ENCODE data around the gene RPS10.
A peak's percentile ranks its signal among the peaks of the same experiment; 100 is the strongest.
"Not testable (repeated sequence)": the region's sequence is repeated elsewhere in the genome, so short reads cannot be mapped to it uniquely, and the experiment has no call there.

The RPS10 gene

DNA sequence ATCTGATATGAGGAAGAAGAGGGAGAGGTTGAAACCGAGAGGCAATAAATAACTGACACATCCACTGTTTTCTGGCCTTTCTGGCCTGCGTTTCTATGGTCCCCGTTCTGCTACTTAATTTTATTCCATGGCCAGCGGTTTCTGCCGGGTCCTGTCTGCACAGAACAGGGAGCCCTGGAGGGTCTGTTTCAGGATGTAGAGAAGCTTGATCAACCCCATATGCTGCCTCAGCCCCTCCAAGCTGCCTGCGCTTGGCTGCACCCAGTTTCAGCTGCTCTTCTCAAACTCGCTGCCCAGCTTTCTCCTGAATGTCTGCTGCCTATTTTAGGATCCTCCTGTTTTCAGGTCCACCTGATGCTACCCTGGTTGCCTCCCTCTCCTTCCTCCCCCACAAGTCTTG, 21.5 kb upstream of the RPS10 start:
- no peak for DNase-seq

DNA sequence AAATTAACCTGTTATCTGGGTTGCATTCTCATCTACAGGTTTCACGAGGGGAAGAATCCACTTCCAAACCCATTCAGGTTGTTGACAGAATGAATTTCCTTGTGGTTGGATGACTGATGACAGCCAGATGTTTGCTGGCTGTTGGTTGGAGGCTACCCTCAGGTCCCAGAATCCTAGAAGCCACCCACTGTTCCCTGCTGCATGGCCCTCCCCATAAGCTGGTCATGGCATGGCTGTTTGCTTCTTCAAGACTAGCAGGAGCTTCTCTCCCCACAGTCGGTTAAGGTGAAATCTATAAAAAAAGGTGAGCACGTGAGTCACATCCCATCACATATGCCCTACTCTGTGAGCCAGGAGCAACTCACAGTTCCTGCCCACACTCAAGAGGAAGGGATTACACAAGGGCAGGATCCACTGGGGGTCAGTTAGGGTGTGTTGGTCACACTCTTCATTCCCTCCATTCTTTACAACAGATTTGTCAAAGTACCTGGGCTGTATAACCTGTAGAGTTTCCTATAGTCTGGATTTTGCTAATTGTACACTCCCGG, 19.5 kb upstream of the RPS10 start:
- DNase-seq, result no peak

DNA sequence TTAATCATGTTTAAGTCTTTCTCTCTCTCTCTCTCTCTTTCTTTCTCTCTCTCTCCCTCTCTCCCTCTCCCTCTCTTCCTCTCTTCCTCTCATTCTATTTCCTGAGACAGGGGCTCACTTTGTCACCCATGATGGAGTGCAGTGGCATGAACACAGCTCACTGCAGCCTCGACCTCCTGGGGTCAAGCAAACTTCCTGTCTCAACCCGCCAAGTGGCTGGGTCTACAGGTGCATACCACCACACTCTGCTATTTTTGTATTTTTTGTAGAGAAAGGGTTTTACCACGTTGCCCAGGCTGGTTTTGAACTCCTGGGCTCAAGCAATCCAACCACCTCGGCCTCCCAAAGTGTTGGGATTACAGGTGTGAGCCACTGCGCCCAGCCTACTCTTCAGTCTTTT, 15.7 kb upstream of the RPS10 start:
- DNase-seq, result no peak

DNA sequence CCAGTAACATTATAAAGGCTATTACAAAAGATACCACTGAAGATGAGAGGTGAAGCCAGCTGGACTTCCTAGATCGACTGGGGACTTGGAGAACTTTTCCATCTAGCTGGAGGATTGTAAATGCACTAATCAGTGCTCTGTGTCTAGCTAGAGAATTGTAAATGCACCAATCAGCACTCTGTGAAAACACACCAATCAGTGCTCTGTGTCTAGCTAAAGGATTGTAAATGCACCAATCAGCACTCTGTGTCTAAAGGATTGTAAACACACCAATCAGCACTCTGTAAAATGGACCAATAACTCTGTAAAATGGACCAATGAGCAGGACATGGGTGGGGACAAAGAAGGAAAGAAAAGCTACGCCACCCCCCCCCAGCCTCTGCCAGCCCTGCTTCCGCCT, 13.6 kb upstream of the RPS10 start:
- DNase-seq, result no peak

DNA sequence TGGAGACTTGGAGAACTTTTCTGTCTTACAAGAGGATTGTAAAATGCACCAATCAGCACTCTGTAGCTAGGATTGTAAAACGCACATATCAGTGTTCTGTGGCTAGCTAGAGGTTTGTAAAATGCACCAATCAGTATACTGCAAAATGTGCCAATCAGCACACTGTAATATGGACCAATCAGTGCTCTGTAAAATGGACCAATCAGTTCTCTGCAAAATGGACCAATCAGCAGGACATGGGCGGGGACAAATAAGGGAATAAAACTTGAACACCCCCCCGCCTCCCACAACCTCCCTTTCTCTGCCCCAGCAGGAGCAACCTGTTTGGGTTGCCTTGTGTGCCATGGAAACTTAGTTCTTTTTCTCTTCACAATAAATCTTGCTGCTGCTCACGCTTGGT, 12.8 kb upstream of the RPS10 start:
- no peak for DNase-seq

DNA sequence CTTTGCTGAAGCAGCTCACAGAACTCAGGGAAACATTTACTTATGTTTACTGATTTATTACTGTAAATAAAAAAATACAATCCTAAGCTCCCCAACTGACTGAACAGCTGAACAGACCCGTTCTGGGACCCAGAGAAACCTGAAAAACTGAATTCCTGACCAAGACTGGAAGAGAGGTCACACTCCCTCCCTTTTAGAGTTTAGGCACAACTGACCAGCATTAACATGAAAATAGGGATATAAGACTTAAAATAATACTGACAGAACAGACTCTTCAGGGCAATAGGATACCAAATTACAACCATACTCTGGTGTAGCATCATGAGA, 11.7 kb upstream of the RPS10 start:
- DNase-seq, result no peak

DNA sequence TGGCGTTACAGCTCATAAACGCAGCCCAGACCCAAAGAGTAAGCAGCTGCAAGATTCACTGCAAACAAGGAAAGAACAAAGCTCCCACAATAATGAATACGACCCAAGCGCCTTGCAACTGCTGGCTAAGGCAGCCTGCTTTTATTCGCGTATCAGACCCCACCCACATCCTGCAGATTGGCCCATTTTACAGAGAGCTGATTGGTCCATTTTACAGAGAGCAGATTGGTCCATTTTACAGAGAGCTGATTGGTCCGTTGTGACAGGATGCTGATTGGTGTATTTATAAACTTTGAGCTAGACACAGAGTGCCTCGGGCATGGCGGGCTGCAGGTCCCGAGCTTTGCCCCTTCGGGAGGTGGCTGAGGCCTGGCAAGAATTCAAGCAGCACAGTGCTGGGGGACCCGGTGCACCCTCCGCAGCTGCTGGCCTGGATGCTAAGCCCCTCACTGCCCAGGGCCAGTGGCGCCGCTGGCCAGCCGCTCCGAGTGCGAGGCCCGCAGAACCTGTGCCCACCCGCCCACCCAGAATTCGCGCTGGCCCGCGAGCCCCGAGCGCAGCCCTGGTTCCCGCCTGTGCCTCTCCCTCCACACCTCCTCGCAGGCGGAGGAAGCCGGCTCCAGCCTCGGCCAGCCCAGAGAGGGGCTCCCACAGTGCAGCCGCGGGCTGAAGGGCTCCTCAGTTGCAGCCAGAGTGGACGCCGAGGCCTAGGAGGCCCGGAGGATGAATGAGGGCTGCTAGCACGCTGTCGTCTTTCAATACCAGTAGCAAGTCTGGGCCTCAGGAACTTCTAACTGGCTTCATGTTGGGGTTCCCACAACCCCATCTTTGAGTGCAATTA, 11.2 kb upstream of the RPS10 start:
- no peak for DNase-seq

DNA sequence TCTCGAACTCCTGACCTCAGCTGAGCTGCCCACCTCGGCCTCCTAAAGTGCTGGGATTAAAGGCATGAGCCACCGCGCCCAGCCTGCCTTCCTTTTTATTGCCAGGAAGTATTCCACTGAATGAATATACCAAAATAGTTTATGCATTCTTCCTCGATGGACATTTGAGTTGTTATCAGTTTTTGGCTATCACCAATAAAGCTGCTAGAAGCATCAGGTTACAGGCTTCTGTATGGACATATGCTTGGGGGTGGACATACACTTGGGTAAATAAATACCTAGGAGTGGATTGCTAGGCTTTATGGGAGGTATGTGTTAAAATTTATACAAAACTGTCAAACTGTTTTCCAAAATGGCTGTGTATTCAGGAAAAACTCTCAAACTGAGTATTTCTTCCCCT, 10.0 kb upstream of the RPS10 start:
- DNase-seq, result no peak

DNA sequence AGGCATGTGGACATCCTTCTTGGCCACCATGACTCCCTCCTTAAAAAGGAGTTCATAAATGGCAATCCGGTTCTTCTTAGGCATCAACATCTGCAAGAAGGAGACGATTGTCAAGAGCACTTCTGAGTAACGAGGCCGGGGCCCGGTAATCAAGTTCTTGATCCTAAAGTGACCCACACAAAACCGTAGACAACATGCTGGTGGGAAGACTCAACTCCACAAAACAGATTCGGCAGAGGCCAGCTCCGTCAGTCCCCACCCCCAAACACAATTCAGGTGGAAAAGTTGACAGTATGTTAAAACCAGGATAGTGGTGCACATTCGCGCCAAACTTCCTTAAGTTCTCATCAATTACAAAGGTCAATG, 754 bp downstream of the RPS10 start:
- no peak for DNase-seq

DNA sequence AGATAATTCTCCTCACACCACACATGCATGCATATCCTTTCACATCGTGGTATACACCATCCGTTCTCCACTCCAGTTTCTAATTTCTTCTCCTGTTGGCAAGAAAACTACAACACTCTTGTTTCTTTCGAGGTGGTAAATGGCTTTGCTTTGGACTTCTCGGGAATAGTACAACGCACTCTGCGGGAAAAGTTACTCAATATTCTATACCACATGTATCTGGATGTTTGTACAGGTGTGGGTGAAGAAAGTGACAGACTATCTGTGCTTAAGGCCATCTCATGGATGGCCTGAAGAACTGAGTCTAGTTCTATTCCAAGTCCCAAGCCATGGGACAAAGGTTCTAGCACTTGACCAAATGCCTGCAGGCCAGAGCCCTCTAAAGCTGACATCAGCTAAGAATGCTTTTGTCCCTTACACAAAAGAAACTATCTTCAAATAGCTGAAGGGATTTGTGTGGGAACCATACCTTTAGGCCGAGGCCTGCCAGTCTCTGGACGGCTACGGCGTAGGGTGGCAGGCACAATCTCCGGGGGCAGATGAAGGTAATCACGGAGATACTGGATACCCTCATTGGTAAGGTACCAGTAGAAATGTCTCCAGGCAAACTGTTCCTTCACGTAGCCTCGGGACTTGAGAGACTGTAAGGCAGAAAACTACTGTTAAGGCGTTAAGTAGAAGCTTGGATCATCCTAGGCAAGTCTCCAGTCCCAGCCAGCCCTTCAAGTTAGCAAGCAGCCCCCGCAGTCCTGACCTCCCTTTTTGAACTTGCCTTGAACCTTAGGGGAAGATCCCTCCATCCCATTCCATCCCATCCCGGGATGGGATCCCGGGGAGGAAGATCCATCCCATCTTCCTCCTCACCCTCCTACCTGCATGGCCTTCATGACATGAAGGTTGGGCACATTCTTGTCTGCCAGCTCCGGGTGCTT, 1.4 kb downstream of the RPS10 start:
- DNase-seq, result no peak

DNA sequence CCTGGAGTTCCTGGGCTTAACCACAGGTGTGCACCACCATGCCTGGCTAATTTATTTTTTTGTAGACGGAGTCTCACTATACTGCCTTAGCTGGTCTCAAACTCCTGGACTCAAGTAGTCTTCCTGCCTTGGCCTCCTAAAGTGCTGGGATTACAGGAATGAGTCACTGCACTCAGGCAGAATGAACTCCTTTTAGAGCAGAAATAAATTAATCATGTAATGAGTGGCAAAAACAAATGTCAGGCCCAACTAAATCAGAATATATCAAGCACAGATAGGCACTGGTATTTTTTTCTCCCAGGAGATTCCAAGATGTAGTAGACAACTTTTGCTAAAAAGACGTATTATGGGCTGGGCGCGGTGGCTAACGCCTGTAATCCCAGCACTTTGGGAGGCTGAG, 2.6 kb downstream of the RPS10 start:
- no peak for DNase-seq

DNA sequence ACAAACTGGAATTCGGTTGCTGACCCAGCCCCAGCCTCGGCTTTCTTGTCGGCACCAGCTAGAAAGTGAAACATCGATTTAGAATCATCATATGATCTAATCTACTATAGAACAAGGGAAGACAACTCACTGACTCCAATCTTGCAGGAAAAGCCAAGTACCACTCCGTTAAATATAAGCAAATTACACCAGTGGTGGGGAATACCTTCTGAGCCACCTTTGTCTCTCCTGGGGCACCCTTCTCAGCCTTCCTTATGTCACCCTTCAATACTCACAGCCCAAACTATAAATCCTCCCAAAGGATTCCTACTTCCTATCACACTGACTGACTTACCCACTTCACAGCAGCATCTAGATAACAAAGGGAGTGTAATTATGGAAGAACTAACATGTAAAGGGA, 7.5 kb downstream of the RPS10 start:
- DNase-seq, result no peak

DNA sequence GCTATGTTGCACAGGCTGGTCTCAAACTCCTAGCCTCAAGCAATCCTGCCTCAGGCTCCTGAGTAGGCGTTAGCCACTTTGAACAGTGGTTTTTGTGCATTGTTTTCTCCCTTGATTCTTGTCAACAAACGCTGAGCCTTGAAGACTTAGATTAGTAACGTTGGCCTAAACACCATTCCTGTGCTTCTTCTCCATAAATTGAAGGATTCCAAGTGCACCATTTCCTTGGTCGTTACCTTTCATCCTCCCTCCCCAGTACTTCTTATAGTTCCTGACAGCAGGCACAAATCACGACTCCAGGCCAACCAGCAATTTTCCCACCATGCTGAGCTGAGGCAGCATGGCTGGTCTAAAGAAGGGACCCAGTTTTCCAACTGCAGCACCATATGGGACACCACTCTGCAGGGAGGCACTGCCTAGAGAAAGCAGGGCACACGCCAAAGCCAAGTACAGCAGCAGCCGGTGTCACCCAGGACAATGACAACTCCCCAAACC, 8.9 kb downstream of the RPS10 start:
- DNase-seq, result no peak

DNA sequence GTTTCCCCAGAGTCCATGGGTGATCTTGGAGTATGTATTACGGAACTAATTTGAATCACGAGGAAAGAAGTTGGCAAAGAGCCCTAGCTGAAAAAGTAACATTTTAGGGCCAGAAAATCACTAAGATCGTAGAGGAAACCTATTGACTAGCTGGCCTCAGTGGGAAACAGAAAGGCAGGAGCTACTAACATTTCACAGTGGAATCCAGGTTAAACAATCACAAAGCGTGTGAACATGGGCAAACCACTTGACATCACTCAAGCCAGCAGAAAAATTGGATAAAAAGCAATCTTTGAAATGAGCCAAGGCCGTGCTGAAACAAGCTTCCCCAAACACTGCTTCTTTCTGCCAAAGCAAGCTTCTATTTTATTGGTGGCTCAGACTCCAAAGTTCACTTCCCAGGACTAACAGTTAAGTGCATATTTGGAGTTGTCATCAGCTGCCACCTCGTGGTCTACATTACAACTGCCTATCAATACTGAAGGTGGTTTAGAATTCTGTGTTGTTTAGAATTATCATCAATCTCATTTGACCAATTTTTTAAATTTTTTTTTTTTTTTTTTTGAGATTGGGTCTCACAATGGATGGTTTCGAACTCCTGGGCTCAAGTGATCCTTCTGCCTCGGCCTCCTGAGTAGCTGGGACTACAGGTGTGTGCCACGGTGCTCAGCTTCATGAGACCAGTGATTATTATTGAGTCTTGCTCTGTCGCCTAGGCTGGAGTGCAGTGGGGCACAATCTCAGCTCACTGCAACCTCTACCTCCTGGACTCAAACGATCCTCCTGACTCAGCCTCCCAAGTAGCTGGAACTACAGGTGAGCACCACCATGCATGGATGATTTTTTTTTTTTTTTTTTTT, 10.6 kb downstream of the RPS10 start:
- peak; percentile 90 to 93 for DNase-seq

DNA sequence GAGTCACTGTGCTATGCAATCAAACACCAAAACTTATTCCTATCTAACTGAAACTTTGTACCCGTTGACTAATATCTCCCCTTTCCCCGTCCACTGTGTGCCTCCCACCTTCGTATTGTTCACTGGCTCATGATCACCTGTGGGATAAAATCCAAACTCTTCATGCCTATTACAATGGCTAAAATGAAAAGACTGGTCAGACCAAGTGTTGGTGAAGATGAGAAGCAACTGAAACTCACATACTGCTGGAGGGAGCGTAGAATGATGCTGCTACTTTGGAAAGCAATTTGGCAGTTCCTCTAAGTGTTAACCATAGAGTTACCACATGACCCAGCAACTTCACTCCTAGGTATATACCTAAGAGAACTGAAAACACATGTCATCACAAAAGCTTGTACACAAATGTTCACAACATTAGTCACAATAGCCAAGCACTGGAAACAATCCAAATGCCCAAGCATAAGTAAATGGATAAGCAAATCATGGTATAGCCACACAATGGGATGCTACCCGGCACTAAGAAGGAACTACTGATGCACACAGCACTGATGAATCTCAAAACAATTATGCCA, 13.1 kb downstream of the RPS10 start:
- DNase-seq, result no peak

DNA sequence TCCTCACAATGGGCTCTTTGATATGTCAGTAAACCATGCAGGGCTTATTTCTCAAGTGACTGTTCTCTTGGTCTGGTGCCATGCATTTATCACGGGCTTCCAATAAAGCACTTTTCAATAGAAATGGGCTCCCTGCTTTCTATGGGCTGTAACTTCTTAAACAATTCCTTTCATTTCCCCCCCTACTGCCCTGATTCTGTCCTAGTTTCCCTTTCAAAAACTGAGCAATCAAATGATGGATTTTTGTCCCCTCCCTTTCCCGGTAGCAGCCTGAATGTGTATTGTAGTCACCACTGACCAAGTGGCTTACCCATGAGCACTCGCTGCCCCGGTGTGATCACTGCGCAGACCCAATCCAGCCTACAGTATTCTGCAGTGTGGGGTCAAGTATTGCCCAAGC, 13.9 kb downstream of the RPS10 start:
- no peak for DNase-seq

DNA sequence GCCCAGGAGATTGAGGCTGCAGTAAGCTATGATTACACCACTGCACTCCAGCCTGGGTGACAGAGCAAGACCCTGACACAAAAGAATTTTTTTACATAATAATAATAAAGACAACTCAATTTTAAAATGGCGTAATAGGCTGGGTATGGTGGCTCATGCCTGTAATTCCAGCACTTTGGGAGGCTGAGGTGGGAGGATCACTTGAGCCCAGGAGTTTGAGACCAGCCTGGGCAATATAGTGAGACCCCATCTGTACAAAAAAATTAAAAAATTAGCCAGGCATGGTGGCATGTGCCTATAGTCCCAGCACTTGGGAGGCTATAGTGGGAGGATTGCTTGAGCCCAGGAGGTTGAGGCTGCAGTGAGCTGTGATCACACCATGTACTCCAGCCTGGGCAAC, 18.0 kb downstream of the RPS10 start:
- DNase-seq, result not testable (repeated sequence)

DNA sequence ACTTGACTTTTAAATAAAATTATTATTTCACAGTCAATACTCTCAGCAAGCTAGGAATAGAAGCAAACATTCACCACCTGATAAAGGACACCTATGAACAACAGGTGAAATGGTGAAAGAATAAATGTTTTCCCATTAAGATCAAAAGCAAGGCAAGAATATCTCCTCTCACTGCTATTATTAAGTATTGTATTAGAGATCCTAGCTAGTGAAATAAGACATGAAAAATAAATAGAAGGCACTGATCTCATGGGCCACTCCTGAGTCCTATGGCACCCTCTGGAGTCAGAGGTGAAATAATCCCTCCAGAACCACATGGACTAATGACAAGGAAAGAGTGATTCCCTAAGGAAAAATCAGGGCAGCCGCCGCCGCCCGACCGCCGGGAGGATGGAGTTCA, 29.4 kb downstream of the RPS10 start:
- DNase-seq, result no peak

DNA sequence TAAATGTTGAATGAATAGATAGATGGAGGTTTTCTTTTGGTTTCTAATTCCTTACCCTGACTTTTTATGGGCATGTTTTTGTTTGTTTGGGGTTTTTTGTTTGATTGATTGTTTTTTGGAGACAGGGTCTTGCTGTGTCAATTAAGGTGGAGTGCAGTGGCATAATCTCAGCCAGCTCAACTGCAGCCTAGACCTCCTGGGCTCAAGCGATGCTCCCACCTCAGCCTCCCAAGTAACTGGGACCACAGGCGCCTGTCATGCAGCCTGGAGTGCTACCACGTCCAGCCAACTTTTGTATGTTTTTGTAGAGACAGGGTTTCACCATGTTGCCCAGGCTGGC, 31.9 kb downstream of the RPS10 start:
- DNase-seq, result no peak

DNA sequence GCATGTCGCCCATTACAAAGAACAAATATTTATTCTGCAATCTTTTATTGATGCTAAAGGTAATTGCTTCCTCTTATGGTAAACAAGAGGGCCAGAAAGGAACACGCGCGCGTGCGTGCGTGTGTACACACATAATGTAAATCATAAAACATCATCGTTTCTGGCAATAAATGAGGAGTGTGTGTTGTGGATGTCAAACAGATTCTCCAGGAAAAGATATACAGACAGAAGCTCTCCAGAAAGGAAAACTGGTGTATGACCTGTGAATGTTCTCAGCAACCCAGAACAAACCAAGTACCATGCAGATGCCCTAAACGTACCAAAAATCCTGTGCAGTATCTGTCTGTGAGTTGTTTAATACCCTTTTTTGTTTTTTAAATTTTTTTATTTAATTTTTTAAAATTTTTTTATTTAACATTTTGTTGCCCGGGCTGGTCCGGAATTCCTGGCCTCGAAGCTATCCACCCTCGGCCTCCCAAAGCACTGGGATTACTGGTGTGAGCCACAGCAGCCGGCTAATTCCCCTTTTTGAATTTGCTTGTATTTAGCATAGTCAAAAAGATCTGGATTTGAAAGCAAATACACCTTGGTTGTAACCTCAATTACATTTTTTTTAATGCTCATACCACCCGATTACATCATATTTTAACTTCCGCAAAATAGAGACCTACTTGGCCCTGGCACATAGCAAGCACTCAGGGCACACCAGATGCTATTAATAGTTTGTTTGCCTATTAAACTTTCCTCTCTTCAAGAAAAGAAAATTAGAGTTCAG, 32.5 kb downstream of the RPS10 start:
- DNase-seq, result peak; percentile 97

DNA sequence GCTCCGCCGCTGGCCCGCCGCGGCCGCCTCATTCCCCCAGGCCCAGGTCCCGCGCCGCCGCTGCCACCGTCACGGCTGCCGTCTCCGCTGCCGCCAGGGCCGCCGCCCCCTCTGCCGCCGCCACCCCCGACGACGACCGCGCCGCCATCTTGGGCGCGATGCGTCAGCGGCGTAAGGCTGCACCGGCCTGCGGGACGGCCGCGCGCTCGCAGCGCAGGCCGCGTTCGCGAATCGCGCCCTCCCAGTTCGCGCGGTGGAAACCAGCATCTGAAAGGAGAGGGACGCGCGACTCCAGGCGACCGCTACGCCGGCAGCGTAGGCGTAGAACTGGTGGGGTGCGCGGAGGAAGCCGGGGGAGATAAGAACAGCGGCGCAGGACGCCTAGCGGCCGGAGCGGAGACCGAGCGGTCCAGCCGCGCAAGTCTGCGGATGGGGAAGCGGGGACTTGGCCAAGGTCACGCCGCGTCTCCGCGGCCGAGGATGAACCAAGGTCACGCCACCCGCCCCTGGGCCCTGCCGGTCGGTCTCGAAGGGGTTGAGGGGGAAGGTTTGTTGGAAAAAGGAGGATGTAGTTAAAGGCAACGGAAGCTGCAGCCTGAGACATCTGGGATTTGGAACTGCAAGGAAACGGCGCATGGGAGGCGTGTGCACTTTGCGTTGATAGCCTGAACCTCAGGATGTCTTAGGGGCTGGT, 33.2 kb downstream of the RPS10 start, which contains the start of gene NUDT3:
Gene NUDT3 (minus strand): TSS at position 173 of the 694 bp plus-strand sequence. CDS start 307 bp downstream, outside the sequence.
- DNase-seq, result peak; percentile 98

Measured in AML-193 (cell line).